Bone marrow (tissue), 2 donors: ENCODE data around the gene PIKFYVE.
"Not testable (repeated sequence)": the region's sequence is repeated elsewhere in the genome, so short reads cannot be mapped to it uniquely, and the experiment has no call there.

Source experiments
- DNase-seq, 2 donors: peaks; one replicate each; lab custom pipeline; 2025; lab: John Stamatoyannopoulos, UW

Gene PIKFYVE

DNA sequence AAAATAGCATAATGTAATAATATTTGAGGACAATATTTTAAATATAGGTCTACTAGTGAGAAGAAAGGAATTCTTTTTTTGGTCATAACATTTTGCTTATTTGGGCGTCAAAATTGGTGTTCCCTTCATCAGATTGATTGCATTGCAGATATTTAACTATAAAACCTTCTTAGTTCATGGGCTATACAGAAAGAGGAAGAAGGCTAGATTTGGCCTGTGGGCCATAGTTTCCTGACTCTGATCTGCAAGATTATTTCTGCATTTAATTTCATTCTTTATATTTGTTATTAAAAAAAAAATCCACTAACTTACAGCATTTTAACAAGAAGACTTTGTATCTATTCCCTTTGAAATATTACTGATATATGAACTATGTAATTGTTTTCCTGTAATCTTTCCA is 31.9 kb downstream of the PIKFYVE start:
- no peak for DNase-seq

DNA sequence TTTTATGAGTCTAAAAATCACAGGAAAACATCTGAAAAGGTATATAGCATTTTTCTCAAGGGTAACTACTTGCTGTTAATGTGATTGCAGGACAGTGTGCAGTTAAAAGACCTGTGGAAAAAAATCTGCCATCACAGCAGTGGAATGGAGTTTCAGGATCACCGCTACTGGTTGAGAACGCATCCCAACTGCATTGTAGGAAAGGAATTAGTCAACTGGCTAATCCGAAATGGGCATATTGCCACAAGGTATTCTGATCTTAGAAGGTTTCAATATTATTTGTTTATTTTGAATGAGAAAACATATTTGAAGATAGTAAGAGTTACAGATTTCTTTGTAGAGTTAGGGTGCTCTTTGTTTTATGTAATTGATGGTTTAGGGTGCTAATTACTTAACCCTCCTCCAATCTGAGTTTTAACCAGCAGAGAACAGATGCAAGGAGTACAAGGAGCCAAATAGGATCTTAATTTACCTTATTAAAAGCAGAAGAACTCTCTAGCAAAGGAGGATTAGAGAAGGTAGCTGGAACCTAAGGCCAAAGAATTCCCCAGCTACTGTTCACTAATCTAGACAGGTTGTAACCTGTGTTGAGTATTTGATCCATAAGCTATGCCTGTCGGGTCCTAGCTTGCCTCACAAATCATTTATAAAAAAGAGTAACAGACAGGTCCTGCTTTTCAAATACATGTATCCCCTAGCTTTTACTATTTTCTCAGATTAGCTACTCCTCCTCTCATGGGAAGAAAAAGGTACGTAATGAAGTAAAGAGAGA is 35.0 kb downstream of the PIKFYVE start:
- no peak for DNase-seq

DNA sequence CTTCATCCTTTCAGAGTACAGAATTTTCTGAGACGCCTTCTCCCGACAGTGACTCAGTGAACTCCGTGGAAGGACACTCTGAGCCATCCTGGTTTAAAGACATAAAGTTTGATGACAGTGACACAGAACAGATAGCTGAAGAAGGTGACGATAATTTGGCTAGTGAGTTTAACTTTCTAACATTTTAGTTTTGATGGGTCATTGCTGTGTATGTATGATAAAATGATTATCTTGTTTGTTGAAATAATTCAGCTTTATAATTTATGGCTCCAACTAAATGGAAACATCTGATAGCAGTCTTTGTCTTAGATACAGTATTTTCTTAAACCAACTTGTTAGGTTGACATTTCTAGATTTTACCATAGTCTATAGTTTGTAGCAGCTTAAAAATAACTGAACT is 38.1 kb downstream of the PIKFYVE start:
- DNase-seq = no peak

DNA sequence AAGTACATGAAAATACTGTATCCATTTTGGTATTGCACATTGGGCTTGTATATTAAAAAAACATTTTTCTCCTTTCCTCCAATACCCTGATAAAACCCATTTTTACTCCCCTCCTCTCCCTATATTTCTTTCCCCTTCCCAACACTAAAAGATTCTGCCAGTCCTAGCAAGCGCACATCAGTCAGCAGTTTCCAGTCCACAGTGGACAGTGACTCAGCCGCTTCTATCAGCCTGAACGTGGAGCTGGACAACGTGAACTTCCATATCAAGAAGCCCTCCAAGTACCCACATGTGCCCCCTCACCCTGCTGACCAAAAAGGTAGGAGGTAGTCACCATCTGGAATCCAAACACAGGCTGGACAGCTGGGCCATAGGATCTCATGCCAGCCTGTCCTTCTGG is 38.6 kb downstream of the PIKFYVE start:
- DNase-seq = no peak

DNA sequence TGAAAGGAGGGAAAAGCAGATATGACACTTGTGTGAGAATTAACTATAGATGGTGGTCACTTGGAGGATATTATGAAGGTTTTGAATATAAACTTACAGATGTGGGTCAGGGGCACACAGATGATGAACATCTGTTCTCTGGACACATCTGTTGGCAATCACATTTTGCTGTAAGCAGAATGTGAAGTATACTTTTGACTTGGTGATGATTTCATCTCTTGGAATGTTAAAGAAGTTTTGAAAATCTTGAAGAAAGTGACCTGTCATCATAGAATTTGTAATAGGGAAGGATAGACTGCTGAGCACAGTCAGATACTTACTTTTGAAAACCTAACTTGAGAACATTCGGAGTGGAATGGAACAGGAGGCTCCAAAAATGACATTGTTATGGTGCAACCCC is 40.2 kb downstream of the PIKFYVE start:
- DNase-seq = no peak

DNA sequence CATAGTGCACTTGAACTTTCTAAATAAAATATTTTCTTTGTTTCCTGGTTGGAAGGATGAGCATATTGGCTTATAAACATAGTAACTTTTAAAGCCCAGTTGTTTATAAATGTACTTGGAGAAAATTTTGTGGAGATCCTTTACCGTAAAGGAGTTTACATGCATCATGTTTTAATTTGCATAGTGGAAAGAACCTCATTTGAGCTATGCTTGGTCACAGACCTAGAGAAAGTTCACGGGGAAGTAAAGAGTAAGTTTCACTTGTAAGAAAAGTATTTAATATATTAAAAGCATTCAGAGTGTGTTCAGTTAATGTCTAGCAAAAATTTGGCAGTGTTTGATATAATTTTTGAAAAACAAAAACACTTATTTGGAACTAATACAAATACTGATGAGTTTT is 45.3 kb downstream of the PIKFYVE start:
- DNase-seq = no peak

DNA sequence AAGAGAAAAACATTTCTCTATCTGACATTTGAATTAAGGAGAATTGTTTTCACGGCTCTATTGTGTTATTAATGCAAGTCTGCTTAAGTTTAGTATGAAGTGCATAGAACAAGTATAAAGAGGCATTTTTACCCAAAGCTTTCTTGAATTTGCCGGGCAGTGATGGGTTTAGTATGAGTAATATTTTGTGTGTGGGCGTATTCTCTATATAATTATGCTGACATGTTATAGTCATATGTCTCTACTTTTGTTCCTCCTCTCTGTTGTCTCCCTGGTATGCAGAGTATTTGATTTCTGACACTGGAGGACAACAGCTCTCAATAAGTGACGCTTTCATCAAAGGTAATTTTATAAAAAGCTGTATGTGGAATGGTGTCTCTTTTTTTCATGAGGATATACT is 45.9 kb downstream of the PIKFYVE start:
- no peak for DNase-seq

DNA sequence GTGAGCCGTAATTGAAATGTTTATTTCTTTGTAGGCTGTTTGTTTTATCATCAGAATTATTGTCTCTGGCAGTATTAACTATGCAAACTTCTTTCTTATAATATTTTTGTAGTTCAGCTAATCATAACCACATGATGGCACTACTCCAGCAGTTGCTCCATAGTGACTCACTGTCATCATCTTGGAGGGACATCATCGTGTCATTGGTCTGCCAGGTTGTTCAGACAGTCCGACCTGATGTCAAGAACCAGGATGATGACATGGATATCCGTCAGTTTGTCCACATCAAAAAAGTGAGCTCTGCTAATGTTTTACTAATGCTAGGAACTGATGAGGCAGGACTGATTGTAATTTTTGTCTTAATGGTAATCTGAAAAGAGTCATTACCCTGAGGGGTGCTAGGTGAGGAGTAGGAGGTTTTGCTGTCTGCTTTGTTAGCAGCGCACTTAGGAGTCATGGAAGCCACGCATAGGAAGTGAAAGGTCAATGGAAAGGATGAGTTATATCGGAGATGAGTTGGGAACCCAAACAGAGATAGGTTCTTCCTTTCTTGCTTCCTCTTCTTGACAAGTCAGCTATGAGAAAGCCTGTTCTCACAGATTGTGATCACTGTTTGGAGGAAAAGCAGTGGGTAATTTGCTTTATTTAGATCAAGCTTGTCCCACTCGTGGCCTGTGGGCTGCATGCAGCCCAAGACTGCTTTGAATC is 49.2 kb downstream of the PIKFYVE start:
- peak in 1 of 2 donors; percentile 71 for DNase-seq

DNA sequence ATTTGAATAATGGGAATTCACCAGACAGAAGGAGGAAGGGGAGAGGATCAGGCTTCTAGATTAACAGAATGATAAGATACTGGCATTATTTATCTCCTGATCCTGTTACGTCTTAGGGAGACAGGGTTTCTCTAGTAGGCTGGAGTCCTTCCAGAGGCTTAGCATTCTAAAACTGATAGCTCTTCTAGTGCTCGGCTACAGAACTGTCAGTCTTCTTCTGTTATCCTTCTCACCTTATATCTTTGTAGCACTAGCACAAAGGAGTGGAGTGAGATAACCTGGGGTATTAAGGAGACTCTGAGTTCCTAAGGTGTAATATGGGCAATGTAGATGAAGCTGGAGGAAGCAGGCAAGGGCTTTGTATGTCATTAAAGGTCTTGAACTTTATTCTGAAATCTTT is 52.1 kb downstream of the PIKFYVE start:
- no peak for DNase-seq

DNA sequence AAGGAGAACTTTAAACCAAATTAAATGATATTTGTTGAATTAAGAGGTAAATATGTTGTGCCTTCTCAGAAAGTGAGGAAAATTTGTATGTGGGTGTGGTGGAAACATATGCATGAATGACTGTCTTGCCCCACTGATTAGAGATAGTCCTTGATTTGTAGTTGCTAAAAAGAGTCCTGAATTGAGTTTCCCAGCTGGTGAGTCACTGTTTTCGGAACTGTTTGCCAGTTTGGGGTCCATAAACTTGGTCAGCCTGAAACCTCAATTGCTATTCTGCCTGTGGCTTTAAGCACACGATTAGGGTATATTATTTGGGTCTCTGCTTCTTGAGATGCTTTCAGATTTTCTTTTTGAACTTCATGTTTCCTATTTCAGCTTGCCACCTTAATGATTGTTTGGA is 53.3 kb downstream of the PIKFYVE start:
- DNase-seq = no peak

DNA sequence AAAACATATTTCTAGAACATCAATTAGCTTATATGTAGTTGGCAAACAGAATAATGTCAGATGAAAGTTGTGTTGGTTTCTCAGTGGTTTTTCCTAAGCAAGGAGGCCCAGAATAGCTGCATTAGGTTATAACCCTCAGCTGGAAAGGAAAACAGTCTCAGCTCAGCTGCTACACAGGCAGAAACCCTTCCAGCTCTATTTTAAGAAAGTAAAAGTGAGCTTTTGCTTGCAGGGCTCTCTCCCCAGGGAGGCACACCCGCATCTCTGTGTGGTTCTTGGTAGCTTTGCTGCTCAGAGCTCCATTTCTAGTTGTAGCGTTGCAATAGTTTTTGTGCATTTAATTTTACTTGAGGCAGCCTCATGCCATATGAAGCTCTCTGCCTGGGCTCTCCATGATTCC is 54.6 kb downstream of the PIKFYVE start:
- no peak for DNase-seq

DNA sequence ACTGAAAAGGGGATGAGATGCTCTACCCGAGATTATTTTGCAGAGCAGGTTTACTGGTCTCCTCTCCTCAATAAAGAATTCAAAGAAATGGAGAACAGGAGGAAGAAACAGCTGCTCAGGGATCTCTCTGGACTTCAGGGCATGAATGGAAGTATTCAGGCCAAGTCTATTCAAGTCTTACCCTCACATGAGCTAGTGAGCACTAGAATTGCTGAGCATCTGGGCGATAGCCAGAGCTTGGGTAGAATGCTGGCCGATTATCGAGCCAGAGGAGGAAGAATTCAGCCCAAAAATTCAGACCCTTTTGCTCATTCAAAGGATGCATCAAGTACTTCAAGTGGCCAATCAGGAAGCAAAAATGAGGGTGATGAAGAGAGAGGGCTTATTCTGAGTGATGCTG is 60.0 kb downstream of the PIKFYVE start:
- no peak for DNase-seq

DNA sequence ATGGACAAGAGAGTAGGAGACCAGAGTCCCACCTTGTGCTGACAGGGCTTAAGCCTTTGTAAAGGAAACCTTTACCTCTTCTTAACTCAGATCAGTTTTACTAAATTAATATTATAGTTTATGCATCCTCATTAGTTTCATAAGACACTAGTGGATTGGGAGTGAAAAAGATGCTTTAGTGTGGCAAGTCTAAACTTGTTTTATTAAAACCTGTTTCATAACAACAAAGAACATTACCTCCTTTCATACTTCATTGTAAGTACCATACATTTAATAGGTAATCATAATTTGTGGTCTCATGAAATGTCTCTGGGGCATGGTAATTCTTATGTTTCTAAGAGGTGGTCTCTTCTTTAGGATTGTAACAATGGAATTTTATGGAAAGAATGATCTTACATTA is 63.4 kb downstream of the PIKFYVE start:
- no peak for DNase-seq

DNA sequence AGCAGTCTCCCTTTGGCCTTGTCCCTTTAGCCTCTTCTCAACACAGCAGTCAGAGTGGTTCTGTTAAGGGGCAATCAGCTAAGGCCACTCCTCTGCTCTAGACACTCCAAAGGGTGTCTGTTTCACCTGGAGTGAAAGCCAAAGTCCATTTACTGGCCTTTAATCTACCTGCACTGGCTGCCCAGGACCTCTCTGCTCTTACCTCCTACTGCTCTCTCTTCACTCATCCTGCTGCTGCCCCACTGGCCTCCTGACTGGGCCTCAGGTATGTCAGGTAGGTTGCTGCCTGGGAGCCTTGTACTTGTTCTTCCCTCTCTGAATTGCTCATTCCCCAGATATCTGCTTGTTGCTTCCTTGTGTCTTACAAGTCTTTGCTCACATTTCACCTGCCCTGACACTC is 68.2 kb downstream of the PIKFYVE start:
- DNase-seq = no peak

DNA sequence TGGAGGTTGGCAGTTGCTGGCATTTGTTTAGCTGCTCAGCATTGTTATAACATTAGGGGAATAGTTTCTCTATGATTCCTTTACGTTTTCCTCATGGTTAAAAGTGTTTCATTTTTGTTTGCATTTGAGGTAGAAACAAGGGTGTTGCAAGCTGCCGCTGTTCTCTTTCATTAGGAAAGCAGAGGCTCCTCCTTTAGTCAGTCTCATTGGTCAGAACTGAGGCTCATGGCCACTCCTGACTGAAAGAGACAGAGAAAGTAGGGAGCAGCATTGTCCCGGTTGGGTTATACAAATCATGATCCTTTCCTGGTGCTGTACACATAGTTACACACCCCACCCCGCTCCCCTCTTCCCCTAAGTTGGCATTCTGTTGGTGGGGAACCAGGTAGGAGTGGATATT is 80.7 kb downstream of the PIKFYVE start:
- no peak for DNase-seq

DNA sequence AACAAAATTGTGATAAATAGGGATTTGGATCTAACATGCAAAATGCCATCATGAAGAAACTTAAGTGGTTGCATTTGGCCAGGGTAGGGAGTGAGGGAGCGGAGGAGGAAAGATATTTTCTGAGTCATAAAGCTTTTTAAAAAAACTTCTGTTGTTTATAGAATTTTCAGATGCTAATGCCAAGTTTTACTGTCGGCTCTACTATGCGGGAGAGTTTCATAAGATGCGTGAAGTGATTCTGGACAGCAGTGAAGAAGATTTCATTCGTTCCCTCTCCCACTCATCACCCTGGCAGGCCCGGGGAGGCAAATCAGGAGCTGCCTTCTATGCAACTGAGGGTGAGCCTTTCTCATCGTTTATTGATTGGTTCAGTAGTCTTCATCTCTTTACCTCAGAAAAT is 84.6 kb downstream of the PIKFYVE start:
- DNase-seq = no peak

DNA sequence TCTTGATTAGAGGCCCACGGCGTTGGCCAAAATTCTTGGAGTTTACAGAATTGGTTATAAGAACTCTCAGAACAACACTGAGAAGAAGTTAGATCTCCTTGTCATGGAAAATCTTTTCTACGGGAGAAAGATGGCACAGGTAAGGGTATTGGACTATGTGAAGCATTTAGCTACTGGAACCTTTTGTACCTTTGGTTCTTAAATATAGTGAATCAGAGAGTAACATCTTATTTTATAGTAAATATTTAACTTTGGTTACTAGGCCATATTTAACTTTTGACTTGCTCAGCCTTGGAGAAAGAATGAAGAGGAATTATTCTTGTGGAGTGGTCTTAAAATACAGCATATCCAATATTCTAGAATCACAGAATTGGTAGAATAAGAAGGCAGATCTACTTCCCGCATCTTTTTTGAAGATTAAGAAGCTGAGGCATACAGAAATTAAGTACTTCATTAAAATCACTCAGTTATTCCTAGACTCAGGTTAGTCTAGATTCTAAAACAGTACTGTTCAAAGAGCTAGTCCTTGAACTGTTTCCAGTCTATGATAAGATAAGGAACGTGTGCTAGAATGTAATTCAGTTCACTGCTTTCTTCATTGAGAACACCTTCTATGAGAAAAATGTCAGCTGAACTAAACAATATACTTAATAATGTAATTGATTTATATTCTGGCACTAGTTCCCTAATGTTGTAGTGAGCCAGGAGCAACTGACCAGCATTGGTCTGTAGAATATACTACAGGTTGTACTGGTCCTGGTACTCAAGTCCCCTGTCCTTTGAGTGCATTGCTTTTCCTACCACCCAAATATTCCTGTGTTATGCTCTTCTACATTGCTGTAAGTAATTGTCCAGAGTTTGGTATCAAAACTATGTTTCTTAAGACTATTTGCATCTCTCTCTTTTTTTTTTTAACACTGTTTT is 86.9 kb downstream of the PIKFYVE start:
- DNase-seq = no peak

DNA sequence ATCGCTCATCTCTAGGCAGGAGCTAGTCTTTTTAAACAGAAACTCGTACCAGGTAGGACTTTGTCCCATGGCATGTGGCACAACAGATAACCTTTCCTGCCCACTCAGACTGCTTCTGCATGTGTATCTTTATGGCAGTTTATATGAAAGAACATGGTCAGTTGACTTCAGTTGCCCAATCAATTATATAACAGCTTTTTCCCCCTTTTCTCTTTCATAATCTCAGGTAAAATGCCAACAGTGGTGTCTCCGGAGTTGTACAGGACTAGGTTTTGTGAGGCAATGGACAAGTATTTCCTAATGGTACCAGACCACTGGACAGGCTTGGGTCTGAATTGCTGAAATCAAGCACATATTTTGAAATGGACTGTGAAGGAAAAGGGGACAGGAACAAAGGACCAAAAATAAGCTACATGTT is 88.9 kb downstream of the PIKFYVE start:
- no peak for DNase-seq

DNA sequence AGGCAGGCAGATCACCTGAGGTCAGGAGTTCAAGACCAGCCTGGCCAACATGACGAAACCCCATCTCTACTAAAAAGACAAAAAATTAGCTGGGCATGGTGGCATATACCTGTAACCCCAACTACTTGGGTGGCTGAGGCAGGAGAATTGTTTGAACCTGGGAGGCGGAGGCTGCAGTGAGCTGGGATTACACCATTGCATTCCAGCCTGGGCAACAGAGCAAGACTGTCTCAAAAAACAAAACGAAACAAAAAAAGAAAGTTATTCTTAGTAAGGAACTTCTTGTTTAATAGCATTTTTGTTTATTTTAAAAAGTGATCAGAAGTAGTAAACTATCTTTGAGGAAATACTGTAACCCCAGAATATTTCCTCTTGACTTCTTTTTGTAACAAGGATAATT is 90.4 kb downstream of the PIKFYVE start:
- not testable (repeated sequence) for DNase-seq

DNA sequence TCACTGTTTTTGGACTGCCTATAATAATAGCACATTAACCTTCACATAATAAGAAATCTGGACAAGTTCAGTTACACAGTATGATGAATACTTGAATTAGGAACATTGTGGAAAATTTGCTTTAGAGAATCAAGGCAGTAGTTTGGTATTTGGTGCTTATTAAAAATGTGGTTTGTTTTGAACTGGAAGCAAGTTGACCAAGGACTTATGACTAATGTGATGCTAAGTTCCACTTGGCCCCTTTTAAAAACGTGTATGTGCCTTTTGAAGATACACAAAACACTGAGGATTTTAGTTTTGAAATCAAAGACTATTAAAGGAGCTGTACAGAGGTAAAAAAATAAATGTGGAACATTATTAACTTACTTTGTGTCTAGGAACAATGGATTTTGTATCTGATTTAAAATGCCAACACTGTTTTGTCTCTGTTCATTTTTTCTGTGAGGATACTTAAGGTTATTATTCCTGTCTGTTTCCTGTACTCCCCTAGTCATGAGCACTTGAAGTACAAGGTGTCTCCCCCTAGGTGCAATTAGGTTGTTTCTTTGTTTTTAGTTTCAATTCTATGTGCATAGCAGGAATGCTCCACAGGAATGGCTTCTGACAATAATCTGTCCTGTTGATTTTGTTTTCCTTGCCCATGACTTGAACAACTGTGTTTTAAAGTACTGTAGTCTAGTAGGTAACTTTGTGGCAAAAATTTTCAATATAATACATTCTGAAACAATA is 91.0 kb downstream of the PIKFYVE start:
- DNase-seq = no peak

DNA sequence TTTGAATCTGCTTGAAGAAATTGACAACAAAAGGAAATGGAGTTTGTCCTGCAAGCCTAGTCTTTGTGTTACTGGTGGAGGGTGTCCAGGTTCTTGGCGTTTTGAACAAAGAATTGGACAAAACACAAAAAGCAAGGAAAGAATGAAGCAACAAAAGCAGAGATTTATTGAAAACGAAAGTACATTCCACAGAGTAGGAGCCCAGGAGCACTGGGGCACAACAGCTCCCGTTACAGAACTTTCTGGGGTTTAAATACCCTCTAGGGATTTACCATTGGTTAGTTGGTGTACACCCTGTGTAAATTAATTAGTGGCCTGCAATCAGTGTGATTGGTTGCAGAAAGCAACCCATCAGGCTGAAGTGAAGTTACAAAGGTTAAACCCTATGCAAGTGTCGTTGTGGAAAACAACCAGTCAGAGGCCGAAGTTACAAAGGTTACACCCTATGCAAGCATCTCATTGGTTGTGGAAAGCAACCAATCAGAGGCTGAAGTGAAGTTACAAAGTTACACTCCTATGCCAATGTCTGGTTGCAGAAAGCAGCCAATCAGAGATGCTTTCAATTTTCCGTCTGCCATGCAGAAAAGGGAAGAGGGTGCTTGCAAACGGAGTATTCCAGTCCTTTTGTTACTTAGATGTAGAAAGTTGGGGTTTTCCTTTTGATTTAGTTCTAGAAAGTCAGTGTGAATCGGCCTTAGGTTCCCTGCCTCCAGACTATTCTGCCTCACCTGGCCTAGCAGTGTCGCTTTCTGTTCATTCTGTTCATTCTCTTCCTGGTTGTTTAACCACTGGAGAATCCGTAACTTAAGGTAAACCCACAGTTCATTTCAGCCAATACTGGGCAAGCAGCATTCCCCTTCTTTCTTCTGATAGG is 92.9 kb downstream of the PIKFYVE start:
- no peak for DNase-seq
